ENCODE data around the gene SLC48A1. TPM values are rescaled to one million over a fixed set of nuclear protein-coding genes. Genes with fewer than 3 reads are reported as not detected.

The SLC48A1 gene
- total and polyA plus RNA-seq, 4 donors, result 16.8 to 31.3 (median 20.7) TPM

- Histone ChIP-seq H3K9ac (ENCODE audit: insufficient read depth in 1 of 2, low read length in 2 of 2) (no peak overlapping the region), H3K27ac (ENCODE audit: low read depth in 1 of 2, low read length in 1 of 2) (no peak overlapping the region), H3K36me3 (ENCODE audit: control insufficient read depth in 4 of 4, insufficient read depth in 4 of 4, low read length in 4 of 4) (peaks cover 0 to 19% (median 0%) of the 10 kb centered on the region in 4 donors), H3K4me3 (no peak overlapping the region), H3K9me3 (ENCODE audit: control insufficient read depth in 4 of 4, insufficient read depth in 3 of 4, low read length in 3 of 4) (no peaks in the 10 kb centered on the region), H3K27me3 (ENCODE audit: control insufficient read depth in 3 of 3, insufficient read depth in 3 of 3, low read length in 2 of 3) (no peaks in the 10 kb centered on the region), H3K4me1 (ENCODE audit: control insufficient read depth in 5 of 5, insufficient read depth in 5 of 5, low read length in 5 of 5) (peaks cover 0 to 16% (median 4%) of the 10 kb centered on the region in 5 donors)
- no peak for ATAC-seq (ENCODE audit: insufficient read depth, low FRiP score)
- no peak for TF ChIP-seq CTCF (IDR thresholded peaks at IDR 0.05; ENCODE audit: control extremely low read depth, extremely low read depth)
- WGBS, 2 donors, result 90 to 92% methylated on average over 5 of the region's 5 CpGs
- no peak for DNase-seq
Observed at GRCh38 chr12:47746073-47746472, 27.0 kb upstream of the SLC48A1 start.

GRCh38 chr12:47746523-47746922 lies 26.5 kb upstream of the SLC48A1 start:
- no peaks in the 10 kb centered on the region for H3K27me3 ChIP-seq (ENCODE audit: control insufficient read depth in 3 of 3, insufficient read depth in 3 of 3, low read length in 2 of 3)
- H3K4me3 ChIP-seq, result no peak overlapping the region
- H3K9ac ChIP-seq (ENCODE audit: insufficient read depth in 1 of 2, low read length in 2 of 2), result no peak overlapping the region
- no peak for TF ChIP-seq CTCF (IDR thresholded peaks at IDR 0.05; ENCODE audit: control extremely low read depth, extremely low read depth)
- 90% methylated on average over 7 of the region's 7 CpGs for WGBS, 2 donors
- no peak overlapping the region for H3K27ac ChIP-seq (ENCODE audit: low read depth in 1 of 2, low read length in 1 of 2)
- no peaks in the 10 kb centered on the region for H3K9me3 ChIP-seq (ENCODE audit: control insufficient read depth in 4 of 4, insufficient read depth in 3 of 4, low read length in 3 of 4)
- no peak for ATAC-seq (ENCODE audit: insufficient read depth, low FRiP score)
- peaks cover 0 to 12% (median 3%) of the 10 kb centered on the region in 5 donors for H3K4me1 ChIP-seq (ENCODE audit: control insufficient read depth in 5 of 5, insufficient read depth in 5 of 5, low read length in 5 of 5)
- DNase-seq, result no peak
- peaks cover 0 to 23% (median 0%) of the 10 kb centered on the region in 4 donors for H3K36me3 ChIP-seq (ENCODE audit: control insufficient read depth in 4 of 4, insufficient read depth in 4 of 4, low read length in 4 of 4)

- WGBS, 2 donors, result 83 to 86% methylated on average over 4 of the region's 4 CpGs
- H3K9ac ChIP-seq (ENCODE audit: insufficient read depth in 1 of 2, low read length in 2 of 2), result no peak overlapping the region
- DNase-seq (no peak), ATAC-seq (ENCODE audit: insufficient read depth, low FRiP score) (no peak)
- peaks cover 0 to 9% (median 4%) of the 10 kb centered on the region in 5 donors for H3K4me1 ChIP-seq (ENCODE audit: control insufficient read depth in 5 of 5, insufficient read depth in 5 of 5, low read length in 5 of 5)
- no peaks in the 10 kb centered on the region for H3K9me3 ChIP-seq (ENCODE audit: control insufficient read depth in 4 of 4, insufficient read depth in 3 of 4, low read length in 3 of 4)
- no peaks in the 10 kb centered on the region for H3K27me3 ChIP-seq (ENCODE audit: control insufficient read depth in 3 of 3, insufficient read depth in 3 of 3, low read length in 2 of 3)
- H3K36me3 ChIP-seq (ENCODE audit: control insufficient read depth in 4 of 4, insufficient read depth in 4 of 4, low read length in 4 of 4), result peaks cover 0 to 24% (median 0%) of the 10 kb centered on the region in 4 donors
- TF ChIP-seq CTCF (IDR thresholded peaks at IDR 0.05; ENCODE audit: control extremely low read depth, extremely low read depth), result no peak
- H3K27ac ChIP-seq (ENCODE audit: low read depth in 1 of 2, low read length in 1 of 2), result no peak overlapping the region
- no peak overlapping the region for H3K4me3 ChIP-seq
Observed at GRCh38 chr12:47747126-47747525, 25.9 kb upstream of the SLC48A1 start.
